ENCODE measurements around the gene TRIO. TPM values are rescaled to one million over a fixed set of nuclear protein-coding genes. Genes with fewer than 3 reads are reported as not detected.

The TRIO gene
- total RNA-seq, 4 donors from 2014 or later = 186 to 388 (median 285) TPM

DNA sequence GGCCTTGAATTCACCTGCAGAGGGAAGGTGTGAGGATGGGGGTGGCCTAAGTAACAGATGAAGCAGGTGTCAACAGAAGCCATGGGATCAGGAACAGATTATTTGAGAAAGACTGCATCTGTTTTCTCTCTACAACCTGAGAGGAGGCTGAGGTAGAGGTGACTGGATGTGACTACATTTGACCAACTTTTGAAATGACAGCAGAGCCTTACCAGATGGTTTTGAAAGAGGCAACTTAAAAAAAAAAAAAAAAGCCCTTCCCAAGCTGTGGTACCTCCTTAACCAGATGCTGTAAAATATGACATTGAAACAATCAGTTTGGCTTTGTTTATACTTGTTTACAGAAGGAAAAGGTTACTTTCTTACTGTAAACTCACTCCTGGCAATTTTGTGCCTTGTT, 108.6 kb downstream of the TRIO start:
- peak overlapping the region in 3 of 4 donors; percentile 14 to 65 (median 28) for H3K27ac ChIP-seq
- H3K4me1 ChIP-seq = peaks cover 15 to 41% (median 29%) of the 10 kb centered on the region in 4 donors
- intact Hi-C loops (cut with DNase I; ENCODE audit: low total_unique reads) = no loop called here
- no peaks in the 10 kb centered on the region for H3K27me3 ChIP-seq
- DNase-seq = no peak
- H3K9me3 ChIP-seq = no peaks in the 10 kb centered on the region
- no peaks in the 10 kb centered on the region for H3K36me3 ChIP-seq
- TF ChIP-seq POLR2AphosphoS5 (IDR thresholded peaks at IDR 0.05) (no peak), POLR2A (IDR thresholded peaks at IDR 0.05) (no peak), EP300 (IDR thresholded peaks at IDR 0.05; ENCODE audit: low read depth) (no peak)
- TF ChIP-seq, protein P1, sequence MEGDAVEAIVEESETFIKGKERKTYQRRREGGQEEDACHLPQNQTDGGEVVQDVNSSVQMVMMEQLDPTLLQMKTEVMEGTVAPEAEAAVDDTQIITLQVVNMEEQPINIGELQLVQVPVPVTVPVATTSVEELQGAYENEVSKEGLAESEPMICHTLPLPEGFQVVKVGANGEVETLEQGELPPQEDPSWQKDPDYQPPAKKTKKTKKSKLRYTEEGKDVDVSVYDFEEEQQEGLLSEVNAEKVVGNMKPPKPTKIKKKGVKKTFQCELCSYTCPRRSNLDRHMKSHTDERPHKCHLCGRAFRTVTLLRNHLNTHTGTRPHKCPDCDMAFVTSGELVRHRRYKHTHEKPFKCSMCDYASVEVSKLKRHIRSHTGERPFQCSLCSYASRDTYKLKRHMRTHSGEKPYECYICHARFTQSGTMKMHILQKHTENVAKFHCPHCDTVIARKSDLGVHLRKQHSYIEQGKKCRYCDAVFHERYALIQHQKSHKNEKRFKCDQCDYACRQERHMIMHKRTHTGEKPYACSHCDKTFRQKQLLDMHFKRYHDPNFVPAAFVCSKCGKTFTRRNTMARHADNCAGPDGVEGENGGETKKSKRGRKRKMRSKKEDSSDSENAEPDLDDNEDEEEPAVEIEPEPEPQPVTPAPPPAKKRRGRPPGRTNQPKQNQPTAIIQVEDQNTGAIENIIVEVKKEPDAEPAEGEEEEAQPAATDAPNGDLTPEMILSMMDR (IDR thresholded peaks at IDR 0.05) = no peak
- no peak overlapping the region for H3K4me3 ChIP-seq
- in situ Hi-C loops (cut with MboI; ENCODE audit: low pct_ligation_motif_present in 1 of 4, low pct_unique_long_range_greater_than_20kb in 1 of 4, low sequenced_read_pairs in 3 of 4) = loop anchor here in 1 of 4 donors (25.0 kb wide), 1 partner anchor 139 kb away; no protein-coding TSS in a partner anchor

DNA sequence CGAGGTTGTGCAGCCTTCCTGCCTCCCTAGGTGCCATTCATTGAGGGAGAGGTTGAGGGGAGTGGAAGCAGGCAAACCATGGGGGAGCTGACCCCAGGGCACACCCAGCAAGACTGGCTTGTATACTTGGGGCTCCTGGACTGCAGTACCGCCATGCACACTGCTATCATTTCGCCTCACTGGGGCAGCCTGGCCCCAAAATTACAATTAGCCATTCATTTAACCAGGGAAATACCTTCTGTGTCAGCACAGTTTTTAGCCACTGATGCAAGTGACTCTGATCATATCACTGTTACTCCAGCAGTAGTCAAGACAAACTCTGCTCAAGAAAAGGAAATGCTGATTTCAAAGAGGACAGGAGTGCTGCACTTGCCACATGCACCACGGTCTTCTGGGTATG, 109.7 kb downstream of the TRIO start:
- H3K27me3 ChIP-seq = no peaks in the 10 kb centered on the region
- no peak overlapping the region for H3K27ac ChIP-seq
- 80 to 86% methylated on average over 1 to 4 of the region's 4 CpGs for WGBS, 2 donors (ENCODE audit: low coverage in 1 of 2)
- in situ Hi-C loops (cut with MboI; ENCODE audit: low pct_ligation_motif_present in 1 of 4, low pct_unique_long_range_greater_than_20kb in 1 of 4, low sequenced_read_pairs in 3 of 4) (loop anchor here in 1 of 4 donors (25.0 kb wide), 1 partner anchor 140 kb away; no protein-coding TSS in a partner anchor), intact Hi-C loops (cut with DNase I; ENCODE audit: low total_unique reads) (no loop called here)
- no peak overlapping the region for H3K4me3 ChIP-seq
- H3K36me3 ChIP-seq = no peaks in the 10 kb centered on the region
- H3K9me3 ChIP-seq = no peaks in the 10 kb centered on the region
- peaks cover 20 to 51% (median 37%) of the 10 kb centered on the region in 4 donors for H3K4me1 ChIP-seq
- TF ChIP-seq, protein P1 (IDR thresholded peaks at IDR 0.05) = no peak
- TF ChIP-seq EP300 (IDR thresholded peaks at IDR 0.05; ENCODE audit: low read depth) (no peak), POLR2A (IDR thresholded peaks at IDR 0.05) (no peak), POLR2AphosphoS5 (IDR thresholded peaks at IDR 0.05) (no peak)
- no peak for DNase-seq

DNA sequence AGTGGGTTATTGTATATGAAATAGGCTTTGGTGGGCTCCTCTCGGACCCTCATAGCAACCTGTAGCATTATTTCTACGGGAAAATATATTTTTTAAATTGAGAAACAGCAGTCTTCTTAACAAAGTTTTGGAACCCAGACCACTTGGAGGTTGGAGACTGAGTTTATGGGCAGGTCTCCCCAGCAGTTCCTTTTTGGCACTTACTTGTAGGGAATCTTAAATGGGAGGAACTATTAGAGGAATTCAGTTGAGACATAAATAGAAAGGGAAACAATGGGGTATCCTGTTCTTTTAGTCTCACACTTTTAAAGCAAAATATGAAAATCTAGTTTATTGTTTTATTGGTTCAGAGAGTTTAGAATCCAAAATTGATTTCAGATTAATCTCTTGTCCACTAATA, 111.5 kb downstream of the TRIO start:
- H3K27ac ChIP-seq = no peak overlapping the region
- no peak overlapping the region for H3K4me3 ChIP-seq
- no peaks in the 10 kb centered on the region for H3K36me3 ChIP-seq
- DNase-seq = no peak
- H3K9me3 ChIP-seq = no peaks in the 10 kb centered on the region
- peaks cover 32 to 64% (median 45%) of the 10 kb centered on the region in 4 donors for H3K4me1 ChIP-seq
- intact Hi-C loops (cut with DNase I; ENCODE audit: low total_unique reads) = no loop called here
- H3K27me3 ChIP-seq = no peaks in the 10 kb centered on the region
- in situ Hi-C loops (cut with MboI; ENCODE audit: low pct_ligation_motif_present in 1 of 4, low pct_unique_long_range_greater_than_20kb in 1 of 4, low sequenced_read_pairs in 3 of 4) = loop anchor here in 1 of 4 donors (25.0 kb wide), 1 partner anchor 142 kb away; no protein-coding TSS in a partner anchor
- TF ChIP-seq EP300 (IDR thresholded peaks at IDR 0.05; ENCODE audit: low read depth) (no peak), POLR2A (IDR thresholded peaks at IDR 0.05) (no peak), POLR2AphosphoS5 (IDR thresholded peaks at IDR 0.05) (no peak)
- TF ChIP-seq, protein P1 (IDR thresholded peaks at IDR 0.05) = no peak
- 90% methylated on average over 2 of the region's 2 CpGs; no CpG with 5 or more reads in 1 of the 2 donors for WGBS, 2 donors (ENCODE audit: low coverage in 1 of 2)

DNA sequence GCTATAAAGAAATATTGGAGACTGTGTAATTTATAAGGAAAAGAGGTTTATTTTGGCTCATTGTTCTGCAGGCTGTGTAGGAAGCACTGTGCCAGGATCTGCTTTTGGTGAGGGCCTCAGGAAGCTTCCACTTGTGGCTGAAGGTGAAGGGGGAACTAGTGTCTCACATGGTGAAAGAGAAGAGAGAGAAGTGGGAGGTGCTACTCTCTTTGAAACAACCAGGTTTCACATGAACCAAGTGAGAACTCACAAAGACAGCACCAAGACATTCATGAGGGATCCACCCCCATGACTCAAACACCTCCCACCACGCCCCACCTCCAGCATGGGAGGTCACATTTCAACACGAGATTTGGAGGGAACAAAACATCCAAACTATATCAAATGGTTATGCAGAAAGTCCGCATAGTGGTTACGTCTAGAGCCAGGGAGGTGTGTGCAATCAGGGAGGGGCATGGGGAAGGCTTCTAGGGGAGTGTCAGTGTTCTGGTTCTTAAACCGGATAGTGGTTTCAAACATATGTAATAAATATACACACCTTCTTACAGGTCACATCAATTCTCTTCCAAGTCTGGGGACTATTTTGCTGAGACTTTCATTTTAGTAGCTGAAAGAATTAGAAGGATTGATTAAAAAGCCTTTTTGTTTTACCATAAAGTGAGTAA, 113.0 kb downstream of the TRIO start:
- no peaks in the 10 kb centered on the region for H3K27me3 ChIP-seq
- in situ Hi-C loops (cut with MboI; ENCODE audit: low pct_ligation_motif_present in 1 of 4, low pct_unique_long_range_greater_than_20kb in 1 of 4, low sequenced_read_pairs in 3 of 4) (loop anchor here in 1 of 4 donors (25.0 kb wide), 1 partner anchor 144 kb away; no protein-coding TSS in a partner anchor), intact Hi-C loops (cut with DNase I; ENCODE audit: low total_unique reads) (no loop called here)
- H3K36me3 ChIP-seq = no peaks in the 10 kb centered on the region
- 67 to 77% methylated on average over 2 to 5 of the region's 5 CpGs for WGBS, 2 donors (ENCODE audit: low coverage in 1 of 2)
- DNase-seq = no peak
- H3K9me3 ChIP-seq = no peaks in the 10 kb centered on the region
- TF ChIP-seq POLR2A (IDR thresholded peaks at IDR 0.05) (no peak), POLR2AphosphoS5 (IDR thresholded peaks at IDR 0.05) (no peak), EP300 (IDR thresholded peaks at IDR 0.05; ENCODE audit: low read depth) (no peak)
- TF ChIP-seq, protein P1 (IDR thresholded peaks at IDR 0.05) = no peak
- no peak overlapping the region for H3K4me3 ChIP-seq
- no peak overlapping the region for H3K27ac ChIP-seq
- peaks cover 21 to 51% (median 34%) of the 10 kb centered on the region in 4 donors for H3K4me1 ChIP-seq

Data from transverse colon (tissue), 4 donors.